ENCODE data around the gene ZNF280B.

DNA sequence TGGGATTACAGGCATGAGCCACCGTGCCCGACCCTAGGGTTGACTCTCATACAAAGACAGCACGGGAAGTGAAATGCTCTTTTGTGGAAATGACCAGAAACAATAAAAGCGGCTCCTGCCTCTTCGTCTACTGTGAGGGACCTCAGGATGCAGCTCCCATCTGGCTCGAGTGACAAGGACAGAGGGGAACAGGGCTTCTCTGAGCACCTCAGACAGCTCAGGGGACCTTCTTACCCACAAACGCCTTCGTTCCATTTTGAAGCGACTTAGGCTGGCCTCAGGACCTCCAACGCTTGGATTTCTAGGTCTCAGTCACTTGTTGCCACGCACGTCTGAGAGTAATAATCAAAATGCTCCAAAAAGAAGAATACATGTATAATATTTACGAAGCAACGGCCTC lies 48.0 kb upstream of the ZNF280B start:
- TF ChIP-seq POLR2AphosphoS5 (IDR thresholded peaks at IDR 0.05; ENCODE audit: low read depth, low read length): no peak
- TF ChIP-seq, protein P1, sequence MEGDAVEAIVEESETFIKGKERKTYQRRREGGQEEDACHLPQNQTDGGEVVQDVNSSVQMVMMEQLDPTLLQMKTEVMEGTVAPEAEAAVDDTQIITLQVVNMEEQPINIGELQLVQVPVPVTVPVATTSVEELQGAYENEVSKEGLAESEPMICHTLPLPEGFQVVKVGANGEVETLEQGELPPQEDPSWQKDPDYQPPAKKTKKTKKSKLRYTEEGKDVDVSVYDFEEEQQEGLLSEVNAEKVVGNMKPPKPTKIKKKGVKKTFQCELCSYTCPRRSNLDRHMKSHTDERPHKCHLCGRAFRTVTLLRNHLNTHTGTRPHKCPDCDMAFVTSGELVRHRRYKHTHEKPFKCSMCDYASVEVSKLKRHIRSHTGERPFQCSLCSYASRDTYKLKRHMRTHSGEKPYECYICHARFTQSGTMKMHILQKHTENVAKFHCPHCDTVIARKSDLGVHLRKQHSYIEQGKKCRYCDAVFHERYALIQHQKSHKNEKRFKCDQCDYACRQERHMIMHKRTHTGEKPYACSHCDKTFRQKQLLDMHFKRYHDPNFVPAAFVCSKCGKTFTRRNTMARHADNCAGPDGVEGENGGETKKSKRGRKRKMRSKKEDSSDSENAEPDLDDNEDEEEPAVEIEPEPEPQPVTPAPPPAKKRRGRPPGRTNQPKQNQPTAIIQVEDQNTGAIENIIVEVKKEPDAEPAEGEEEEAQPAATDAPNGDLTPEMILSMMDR (IDR thresholded peaks at IDR 0.05): no peak
- TF ChIP-seq TCF7L2 (IDR thresholded peaks at IDR 0.05; ENCODE audit: low read depth, low read length): no peak

Measured in Panc1 (cell line).